HCT116 (cell line): ENCODE data around the gene ANKRD13B.

Source experiments
- CEBPB ChIP-seq: IDR thresholded peaks from 2 replicates; pipeline ENCODE4 v1.6.1; 2012; ENCODE audit warnings: low read depth
- EZH2 ChIP-seq: fragments of 200-600 bp; sonication (generic); IDR thresholded peaks from 2 replicates; pipeline ENCODE4 v1.6.1; 2017; ENCODE audit warnings: antibody characterized with exemption, mixed run types
- JUND ChIP-seq: IDR thresholded peaks from 2 replicates; pipeline ENCODE4 v1.6.1; 2012
- POLR2A ChIP-seq: IDR thresholded peaks from 2 replicates; pipeline ENCODE4 v1.7.0; 2011; ENCODE audit warnings: borderline replicate concordance; ENCODE audit not compliant: insufficient read depth, insufficient read length; ENCODE audit errors: extremely low read depth
- TCF7L2 ChIP-seq: IDR thresholded peaks from 2 replicates; pipeline ENCODE4 v1.7.0; 2011; ENCODE audit warnings: borderline replicate concordance, inconsistent platforms; ENCODE audit not compliant: insufficient read depth, insufficient read length; ENCODE audit errors: extremely low read depth
- TF ChIP-seq, protein P1 (sequence below), 3 experiments: fragments of 200-600 bp in 1 of 3; sonication (generic) in 1 of 3; IDR thresholded peaks in 2 of 3; conservative IDR thresholded peaks in 1 of 3; 2 replicates each; pipeline ENCODE4 v1.5.1; 2012 to 2017; ENCODE audit warnings: low read depth in 2 of 3, low read length in 2 of 3, antibody characterized with exemption in 1 of 3, borderline replicate concordance in 1 of 3, control low read depth in 1 of 3, mild to moderate bottlenecking in 1 of 3, mixed read lengths in 1 of 3, mixed run types in 1 of 3, moderate library complexity in 1 of 3; ENCODE audit not compliant: insufficient read depth in 1 of 3
- TF ChIP-seq, protein P2 (sequence below): IDR thresholded peaks from 2 replicates; pipeline ENCODE4 v1.6.1; 2011; ENCODE audit warnings: mild to moderate bottlenecking, low read length, moderate library complexity; ENCODE audit not compliant: insufficient replicate concordance; ENCODE audit errors: extremely low read depth
- TF ChIP-seq, protein P3 (sequence below): IDR thresholded peaks from 2 replicates; pipeline ENCODE4 v1.6.1; 2012

DNA sequence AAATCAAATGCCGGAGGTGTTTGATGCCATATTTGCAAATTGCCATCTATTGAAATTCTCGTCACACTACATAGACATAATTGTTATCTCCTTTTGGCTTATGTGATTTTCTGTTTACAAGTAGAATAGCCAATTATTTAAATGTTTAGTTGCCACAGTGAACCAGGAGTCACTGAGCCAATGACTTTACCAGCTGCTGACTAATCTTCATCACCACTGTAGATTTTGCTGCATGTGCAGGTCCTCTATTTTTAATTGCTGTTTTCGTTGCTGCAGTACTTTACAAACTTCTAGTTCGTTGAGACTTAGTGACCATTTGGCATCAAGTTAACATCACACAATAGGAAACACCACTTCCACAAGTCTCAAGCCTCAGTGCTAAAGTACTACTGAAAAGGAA is 48.9 kb upstream of the ANKRD13B start:
- TF ChIP-seq EZH2 (no peak), POLR2A (no peak), CEBPB (no peak), TCF7L2 (no peak), JUND (no peak)
- TF ChIP-seq, protein P1, sequence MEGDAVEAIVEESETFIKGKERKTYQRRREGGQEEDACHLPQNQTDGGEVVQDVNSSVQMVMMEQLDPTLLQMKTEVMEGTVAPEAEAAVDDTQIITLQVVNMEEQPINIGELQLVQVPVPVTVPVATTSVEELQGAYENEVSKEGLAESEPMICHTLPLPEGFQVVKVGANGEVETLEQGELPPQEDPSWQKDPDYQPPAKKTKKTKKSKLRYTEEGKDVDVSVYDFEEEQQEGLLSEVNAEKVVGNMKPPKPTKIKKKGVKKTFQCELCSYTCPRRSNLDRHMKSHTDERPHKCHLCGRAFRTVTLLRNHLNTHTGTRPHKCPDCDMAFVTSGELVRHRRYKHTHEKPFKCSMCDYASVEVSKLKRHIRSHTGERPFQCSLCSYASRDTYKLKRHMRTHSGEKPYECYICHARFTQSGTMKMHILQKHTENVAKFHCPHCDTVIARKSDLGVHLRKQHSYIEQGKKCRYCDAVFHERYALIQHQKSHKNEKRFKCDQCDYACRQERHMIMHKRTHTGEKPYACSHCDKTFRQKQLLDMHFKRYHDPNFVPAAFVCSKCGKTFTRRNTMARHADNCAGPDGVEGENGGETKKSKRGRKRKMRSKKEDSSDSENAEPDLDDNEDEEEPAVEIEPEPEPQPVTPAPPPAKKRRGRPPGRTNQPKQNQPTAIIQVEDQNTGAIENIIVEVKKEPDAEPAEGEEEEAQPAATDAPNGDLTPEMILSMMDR (IDR thresholded peaks at IDR 0.05 in 2 of 3, conservative IDR thresholded peaks at IDR 0.05 in 1 of 3; ENCODE audit: borderline replicate concordance in 1 of 3, insufficient read depth in 1 of 3, low read depth in 2 of 3, low read length in 2 of 3) = no peak
- TF ChIP-seq, protein P2, sequence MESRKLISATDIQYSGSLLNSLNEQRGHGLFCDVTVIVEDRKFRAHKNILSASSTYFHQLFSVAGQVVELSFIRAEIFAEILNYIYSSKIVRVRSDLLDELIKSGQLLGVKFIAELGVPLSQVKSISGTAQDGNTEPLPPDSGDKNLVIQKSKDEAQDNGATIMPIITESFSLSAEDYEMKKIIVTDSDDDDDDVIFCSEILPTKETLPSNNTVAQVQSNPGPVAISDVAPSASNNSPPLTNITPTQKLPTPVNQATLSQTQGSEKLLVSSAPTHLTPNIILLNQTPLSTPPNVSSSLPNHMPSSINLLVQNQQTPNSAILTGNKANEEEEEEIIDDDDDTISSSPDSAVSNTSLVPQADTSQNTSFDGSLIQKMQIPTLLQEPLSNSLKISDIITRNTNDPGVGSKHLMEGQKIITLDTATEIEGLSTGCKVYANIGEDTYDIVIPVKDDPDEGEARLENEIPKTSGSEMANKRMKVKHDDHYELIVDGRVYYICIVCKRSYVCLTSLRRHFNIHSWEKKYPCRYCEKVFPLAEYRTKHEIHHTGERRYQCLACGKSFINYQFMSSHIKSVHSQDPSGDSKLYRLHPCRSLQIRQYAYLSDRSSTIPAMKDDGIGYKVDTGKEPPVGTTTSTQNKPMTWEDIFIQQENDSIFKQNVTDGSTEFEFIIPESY = no peak
- TF ChIP-seq, protein P3, sequence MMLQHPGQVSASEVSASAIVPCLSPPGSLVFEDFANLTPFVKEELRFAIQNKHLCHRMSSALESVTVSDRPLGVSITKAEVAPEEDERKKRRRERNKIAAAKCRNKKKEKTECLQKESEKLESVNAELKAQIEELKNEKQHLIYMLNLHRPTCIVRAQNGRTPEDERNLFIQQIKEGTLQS = no peak
